ENCODE results near the gene CPLX4.

DNA sequence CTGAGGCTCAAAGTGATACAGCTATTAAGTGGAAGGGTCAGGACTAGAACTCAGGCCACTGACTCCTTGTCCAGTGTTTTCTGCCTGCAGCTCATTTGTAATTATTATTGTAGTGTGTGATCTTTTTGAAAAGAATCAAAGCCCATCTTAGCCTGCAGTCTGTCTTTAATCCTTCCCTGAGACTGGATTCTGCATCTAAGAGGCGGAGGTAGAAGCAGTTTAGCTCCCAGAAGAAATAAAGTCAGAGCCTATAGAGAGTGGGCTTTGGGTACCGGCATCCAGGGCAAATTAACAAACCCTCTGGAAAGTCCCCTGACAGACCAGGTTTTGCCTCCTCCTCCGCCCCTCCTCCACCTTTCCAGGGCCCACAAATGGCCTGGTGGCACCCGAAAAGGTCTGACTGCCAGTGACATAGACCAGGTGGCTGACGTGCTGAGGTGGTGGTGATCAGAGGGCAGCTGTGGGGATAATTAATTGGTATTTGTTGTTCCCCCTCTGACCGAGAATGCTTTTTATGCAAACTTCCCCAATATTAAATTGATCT is 43.0 kb downstream of the CPLX4 start:
- TF ChIP-seq CTCF (IDR thresholded peaks at IDR 0.05; ENCODE audit: low read depth, low read length) (no peak), POLR2A (IDR thresholded peaks at IDR 0.05; ENCODE audit: extremely low read depth, insufficient read length) (no peak), MAX (IDR thresholded peaks at IDR 0.05; ENCODE audit: low read depth, low read length) (no peak), MYC (IDR thresholded peaks at IDR 0.05; ENCODE audit: low read depth, low read length) (no peak)

Measured in NB4 (cell line).